Muscle of leg (tissue), 11 donors: ENCODE results near the gene FAM161B. TPM values are rescaled to one million over a fixed set of nuclear protein-coding genes. Genes with fewer than 3 reads are reported as not detected.
A peak's percentile ranks its signal among the peaks of the same experiment; 100 is the strongest.
"Not testable (repeated sequence)": the region's sequence is repeated elsewhere in the genome, so short reads cannot be mapped to it uniquely, and the experiment has no call there.

Source experiments
- DNase-seq: peaks from one replicate; pipeline ENCODE4 v3.0.0; 2013
- H3K27ac ChIP-seq: one replicate; pipeline ENCODE4 v1.5.1; 2013; ENCODE audit warnings: mild to moderate bottlenecking, low read length, control low read depth
- H3K27me3 ChIP-seq: one replicate; pipeline ENCODE4 v1.6.1; 2013; ENCODE audit warnings: low read length; ENCODE audit not compliant: control insufficient read depth, insufficient read depth
- H3K36me3 ChIP-seq: one replicate; pipeline ENCODE4 v1.6.1; 2013; ENCODE audit warnings: low read length; ENCODE audit not compliant: control insufficient read depth, insufficient read depth
- H3K4me1 ChIP-seq: one replicate; pipeline ENCODE4 v1.6.1; 2013; ENCODE audit warnings: low read length; ENCODE audit not compliant: control insufficient read depth, insufficient read depth
- H3K4me3 ChIP-seq: one replicate; pipeline ENCODE4 v1.5.1; 2013; ENCODE audit warnings: low read length, control low read depth
- H3K9me3 ChIP-seq: replicated peaks from 2 replicates; pipeline ENCODE4 v1.6.1; 2013; ENCODE audit warnings: low read depth, low read length; ENCODE audit not compliant: control insufficient read depth
- WGBS: methylation state at CpG from one replicate; pipeline ENCODE4 v1.1.5; 2013; ENCODE audit warnings: missing lambda C conversion rate; ENCODE audit not compliant: insufficient coverage; 5-methylcytosine and 5-hydroxymethylcytosine counted together
- polyA plus RNA-seq, 8 donors: library from polyadenylated mRNA; unstranded; fragments of 120-200 nt; gene quantifications; one replicate each; pipeline versions ENCODE4 v1.2.1 to v1.2.3, GENCODE V29; 2013; ENCODE audit warnings: inconsistent platforms in 1 of 8, low replicate concordance in 1 of 8; ENCODE audit not compliant: insufficient read length in 8 of 8, insufficient read depth in 1 of 8
- total RNA-seq: library from RNA; stranded (reverse); fragments of 120-200 nt; gene quantifications from one replicate; pipeline ENCODE4 v1.2.4, GENCODE V29; 2013

FAM161B gene
- total and polyA plus RNA-seq, 9 donors, result 6.2 to 8.2 (median 7.1) TPM

GRCh38 chr14:73988656-73989055 lies 38.8 kb upstream of the FAM161B start:
- not testable (repeated sequence) for H3K27me3 ChIP-seq, DNase-seq, H3K9me3 ChIP-seq, H3K4me1 ChIP-seq, H3K4me3 ChIP-seq, H3K27ac ChIP-seq
- 94% methylated on average over 5 of the region's 7 CpGs for WGBS
- peaks cover 21% of the 10 kb centered on the region for H3K36me3 ChIP-seq

GRCh38 chr14:73988065-73988464 lies 38.2 kb upstream of the FAM161B start:
- H3K4me3 ChIP-seq, result no peak overlapping the region
- no peak overlapping the region for H3K27ac ChIP-seq
- H3K27me3 ChIP-seq, result no peaks in the 10 kb centered on the region
- DNase-seq, result no peak
- H3K36me3 ChIP-seq, result peaks cover 22% of the 10 kb centered on the region
- H3K4me1 ChIP-seq, result no peaks in the 10 kb centered on the region
- WGBS, result no CpG with 5 or more reads among the region's 3 CpGs
- no peaks in the 10 kb centered on the region for H3K9me3 ChIP-seq

GRCh38 chr14:73977896-73978295 lies 28.0 kb upstream of the FAM161B start:
- Histone ChIP-seq H3K4me3 (no peak overlapping the region), H3K27me3 (no peaks in the 10 kb centered on the region), H3K9me3 (no peaks in the 10 kb centered on the region), H3K27ac (no peak overlapping the region), H3K4me1 (peaks cover 7% of the 10 kb centered on the region), H3K36me3 (peaks cover 26% of the 10 kb centered on the region)
- DNase-seq, result no peak
- 88% methylated on average over 2 of the region's 4 CpGs for WGBS

- WGBS, result 88% methylated on average over 6 of the region's 6 CpGs
- Histone ChIP-seq H3K9me3 (no peaks in the 10 kb centered on the region), H3K27ac (no peak overlapping the region), H3K27me3 (no peaks in the 10 kb centered on the region), H3K4me1 (peaks cover 7% of the 10 kb centered on the region), H3K4me3 (no peak overlapping the region), H3K36me3 (peaks cover 29% of the 10 kb centered on the region)
- no peak for DNase-seq
Observed at GRCh38 chr14:73976125-73976524, 26.2 kb upstream of the FAM161B start.

GRCh38 chr14:73973497-73973896 lies 23.6 kb upstream of the FAM161B start:
- H3K27ac ChIP-seq, result peak overlapping the region; percentile 29
- 60% methylated on average over 2 of the region's 2 CpGs for WGBS

GRCh38 chr14:73968885-73969284 lies 19.0 kb upstream of the FAM161B start:
- Histone ChIP-seq H3K27me3 (no peaks in the 10 kb centered on the region), H3K27ac (no peak overlapping the region), H3K36me3 (peaks cover 43% of the 10 kb centered on the region), H3K9me3 (no peaks in the 10 kb centered on the region), H3K4me1 (peaks cover 6% of the 10 kb centered on the region), H3K4me3 (no peak overlapping the region)
- WGBS, result 100% methylated on average over 1 of the region's 2 CpGs
- no peak for DNase-seq

More at GRCh38 chr14:73973497-73973896, 23.6 kb upstream of the FAM161B start:
- Histone ChIP-seq H3K9me3 (no peaks in the 10 kb centered on the region), H3K4me3 (no peak overlapping the region), H3K4me1 (peaks cover 7% of the 10 kb centered on the region), H3K36me3 (peaks cover 33% of the 10 kb centered on the region), H3K27me3 (no peaks in the 10 kb centered on the region)
- DNase-seq, result peak; percentile 60

- no peaks in the 10 kb centered on the region for H3K27me3 ChIP-seq
- no peaks in the 10 kb centered on the region for H3K9me3 ChIP-seq
- DNase-seq, result no peak
- H3K4me1 ChIP-seq, result no peaks in the 10 kb centered on the region
- H3K4me3 ChIP-seq, result no peak overlapping the region
- WGBS, result 91% methylated on average over 1 of the region's 4 CpGs
- H3K27ac ChIP-seq, result no peak overlapping the region
- peaks cover 50% of the 10 kb centered on the region for H3K36me3 ChIP-seq
Observed at GRCh38 chr14:73965216-73965615, 15.3 kb upstream of the FAM161B start.

- no peak for DNase-seq
- H3K4me3 ChIP-seq, result no peak overlapping the region
- H3K9me3 ChIP-seq, result no peaks in the 10 kb centered on the region
- peaks cover 13% of the 10 kb centered on the region for H3K4me1 ChIP-seq
- WGBS, result 94% methylated on average over 11 of the region's 12 CpGs
- no peaks in the 10 kb centered on the region for H3K27me3 ChIP-seq
- H3K27ac ChIP-seq, result no peak overlapping the region
- peaks cover 62% of the 10 kb centered on the region for H3K36me3 ChIP-seq
Observed at GRCh38 chr14:73961192-73961591, 11.3 kb upstream of the FAM161B start.

GRCh38 chr14:73958591-73958990 lies 8.7 kb upstream of the FAM161B start:
- DNase-seq, result peak; percentile 67
- H3K4me1 ChIP-seq, result peaks cover 13% of the 10 kb centered on the region
- H3K27ac ChIP-seq, result peak overlapping the region; percentile 85
- no peaks in the 10 kb centered on the region for H3K27me3 ChIP-seq
- peaks cover 67% of the 10 kb centered on the region for H3K36me3 ChIP-seq
- H3K4me3 ChIP-seq, result no peak overlapping the region
- no peaks in the 10 kb centered on the region for H3K9me3 ChIP-seq

GRCh38 chr14:73955674-73956073 lies 5.8 kb upstream of the FAM161B start:
- no peaks in the 10 kb centered on the region for H3K9me3 ChIP-seq
- peaks cover 17% of the 10 kb centered on the region for H3K4me1 ChIP-seq
- no peak overlapping the region for H3K27ac ChIP-seq
- no peak overlapping the region for H3K4me3 ChIP-seq
- peaks cover 50% of the 10 kb centered on the region for H3K36me3 ChIP-seq
- DNase-seq, result no peak
- WGBS, result no CpG with 5 or more reads among the region's 5 CpGs
- no peaks in the 10 kb centered on the region for H3K27me3 ChIP-seq

- no peaks in the 10 kb centered on the region for H3K27me3 ChIP-seq
- no peaks in the 10 kb centered on the region for H3K9me3 ChIP-seq
- no peak for DNase-seq
- H3K4me1 ChIP-seq, result peaks cover 15% of the 10 kb centered on the region
- peaks cover 31% of the 10 kb centered on the region for H3K36me3 ChIP-seq
- no peak overlapping the region for H3K27ac ChIP-seq
- no peak overlapping the region for H3K4me3 ChIP-seq
- no CpG with 5 or more reads among the region's 1 CpG for WGBS
Observed at GRCh38 chr14:73953731-73954130, 3.8 kb upstream of the FAM161B start.
